K562 (cell line): ENCODE results near the gene WWOX. TPM values are rescaled to one million over a fixed set of nuclear protein-coding genes. Genes with fewer than 3 reads are reported as not detected.

ENCODE experiments used
- ATAC-seq: fragments of 200-7000 bp; cut with Tn5 transposase; 3 replicates; pipeline ENCODE4 v1.9.1; 2020; ENCODE audit warnings: moderate library complexity
- BruUV-seq: library from RNA; stranded (reverse); fragments of 400-500 nt; replicated peaks from 2 replicates; lab custom pipeline; 2021; lab: Mats Ljungman, UMichigan
- CTCF ChIA-PET: fragments of 300-600 bp; formaldehyde crosslinking; extraction: SDS; loops from one replicate; lab custom pipeline; 2021; ENCODE audit warnings: low intra/inter-chr PET ratio; lab: Yijun Ruan, JAX
- POLR2A ChIA-PET: fragments of 300-600, 350-650 bp; sonication (Branson Sonifier 250); formaldehyde crosslinking; extraction: SDS; loops from one replicate; lab custom pipeline; 2021; ENCODE audit warnings: antibody characterized with exemption, inconsistent platforms; lab: Yijun Ruan, JAX
- DNase-seq, 4 experiments: peaks; one replicate each; pipeline versions ENCODE4 v3.0.0 to v3.0.0-alpha.2; 2011 to 2018; ENCODE audit warnings: low spot score in 3 of 4, mixed read lengths in 3 of 4; ENCODE audit errors: extremely low read depth in 1 of 4
- FAIRE-seq: peaks from 2 replicates; lab custom pipeline; 2011; peaks lifted over from hg19 to GRCh38; lab: Jason Lieb, UNC
- H2AFZ ChIP-seq: 2 replicates; pipeline ENCODE4 v1.6.0; 2011; ENCODE audit warnings: low read depth, low read length, control low read depth, inconsistent platforms
- H3K27ac ChIP-seq: fragments of 200-600 bp; 3 replicates; pipeline ENCODE4 v1.8.0; 2011; ENCODE audit warnings: low read depth, mild to moderate bottlenecking, control low read depth, inconsistent platforms, low read length, moderate library complexity, mixed read lengths; ENCODE audit errors: extremely low read depth
- H3K27me3 ChIP-seq, 2 experiments: fragments of 300-600 bp in 1 of 2; 2 replicates in 1 of 2; 3 replicates in 1 of 2; pipeline versions ENCODE4 v1.6.0 to v1.8.0; 2011; ENCODE audit warnings: inconsistent platforms in 2 of 2, low read length in 2 of 2, mild to moderate bottlenecking in 1 of 2, mixed read lengths in 1 of 2, moderate library complexity in 1 of 2; ENCODE audit not compliant: control insufficient read depth in 2 of 2, insufficient read depth in 2 of 2
- H3K36me3 ChIP-seq: fragments of 300-600 bp; 3 replicates; pipeline ENCODE4 v1.8.0; 2011; ENCODE audit warnings: mild to moderate bottlenecking, low read length, inconsistent platforms; ENCODE audit not compliant: control insufficient read depth, insufficient read depth
- H3K4me1 ChIP-seq, 2 experiments: fragments of 200-600 bp in 1 of 2; replicated peaks in 1 of 2; 2 replicates in 1 of 2; 3 replicates in 1 of 2; pipeline versions ENCODE4 v1.5.1 to v1.8.0; 2011; ENCODE audit warnings: inconsistent platforms in 2 of 2, low read length in 2 of 2, mild to moderate bottlenecking in 1 of 2, mixed read lengths in 1 of 2, moderate library complexity in 1 of 2; ENCODE audit not compliant: control insufficient read depth in 2 of 2, insufficient read depth in 2 of 2
- H3K4me2 ChIP-seq: 2 replicates; pipeline ENCODE4 v1.6.1; 2011; ENCODE audit warnings: low read length, control low read depth, inconsistent platforms, mixed read lengths; ENCODE audit not compliant: insufficient read depth
- H3K4me3 ChIP-seq: fragments of 200-600 bp; sonication (generic), shearing (Covaris generic); 2 replicates; pipeline ENCODE4 v1.5.1; 2016; ENCODE audit warnings: control low read depth, inconsistent platforms
- H3K79me2 ChIP-seq: fragments of 200-600 bp; 3 replicates; pipeline ENCODE4 v1.8.0; 2011; ENCODE audit warnings: low read length, inconsistent platforms; ENCODE audit not compliant: control insufficient read depth, insufficient read depth
- H3K9ac ChIP-seq, 2 experiments: 2 replicates each; pipeline versions ENCODE4 v1.6.0 to v1.6.1; 2011; ENCODE audit warnings: low read depth in 2 of 2, low read length in 2 of 2, control low read depth in 1 of 2, inconsistent platforms in 1 of 2, mild to moderate bottlenecking in 1 of 2, mixed read lengths in 1 of 2; ENCODE audit not compliant: insufficient read depth in 1 of 2
- H3K9me1 ChIP-seq: one replicate; pipeline ENCODE4 v1.6.0; 2011; ENCODE audit warnings: inconsistent platforms, mild to moderate bottlenecking, low read length, moderate library complexity; ENCODE audit not compliant: control insufficient read depth, insufficient read depth
- H3K9me3 ChIP-seq: replicated peaks from 2 replicates; pipeline ENCODE4 v1.5.1; 2011; ENCODE audit warnings: low read depth, low read length, inconsistent platforms; ENCODE audit not compliant: control insufficient read depth, insufficient read depth
- H4K20me1 ChIP-seq: replicated peaks from 2 replicates; pipeline ENCODE4 v1.6.1; 2011; ENCODE audit warnings: low read length, inconsistent platforms, mixed read lengths; ENCODE audit not compliant: control insufficient read depth, insufficient read depth
- ARNT ChIP-seq, 2 experiments: fragments of 450-650 bp; IDR thresholded peaks; 2 replicates each; pipeline ENCODE4 v1.6.1; 2016; ENCODE audit warnings: mild to moderate bottlenecking in 1 of 2
- BHLHE40 ChIP-seq: IDR thresholded peaks from 2 replicates; pipeline ENCODE4 v1.6.1; 2011; ENCODE audit warnings: low read length, improper control_type of control experiment
- CHD2 ChIP-seq: IDR thresholded peaks from 2 replicates; pipeline ENCODE4 v1.6.1; 2011; ENCODE audit warnings: low read depth, low read length
- HIVEP1 ChIP-seq: fragments of 250-450 bp; sonication (Bioruptor Pico); IDR thresholded peaks from 2 replicates; pipeline ENCODE4 v1.4.0; 2020; ENCODE audit warnings: mild to moderate bottlenecking
- HMG20B ChIP-seq: fragments of 250-450 bp; sonication (Bioruptor Pico); IDR thresholded peaks from 2 replicates; pipeline ENCODE4 v1.5.0; 2021; ENCODE audit warnings: mild to moderate bottlenecking
- IRF9 ChIP-seq: fragments of 450-650 bp; IDR thresholded peaks from 2 replicates; pipeline ENCODE4 v1.6.1; 2016; ENCODE audit warnings: missing biosample characterization, missing genetic modification characterization
- NCOA1 ChIP-seq: fragments of 450-650 bp; IDR thresholded peaks from 2 replicates; pipeline ENCODE4 v1.6.1; 2016; ENCODE audit warnings: low read depth
- PCBP1 ChIP-seq: fragments of 200-400 bp; formaldehyde crosslinking; IDR thresholded peaks from 2 replicates; pipeline ENCODE4 v1.6.1; 2018; ENCODE audit warnings: mild to moderate bottlenecking, low read depth, low read length; ENCODE audit not compliant: poor library complexity, severe bottlenecking
- RBM15 ChIP-seq: fragments of 200-400 bp; formaldehyde crosslinking; IDR thresholded peaks from 2 replicates; pipeline ENCODE4 v1.6.1; 2018; ENCODE audit warnings: mild to moderate bottlenecking, low read length, moderate library complexity; ENCODE audit not compliant: insufficient read depth
- TARDBP ChIP-seq: fragments of 450-650 bp; IDR thresholded peaks from 2 replicates; pipeline ENCODE4 v1.6.1; 2016
- TSHZ1 ChIP-seq: fragments of 250-450 bp; sonication (Bioruptor Pico); IDR thresholded peaks from 2 replicates; pipeline ENCODE4 v1.4.0; 2020; ENCODE audit warnings: mild to moderate bottlenecking, moderate library complexity
- ZNF316 ChIP-seq: fragments of 450-650 bp; IDR thresholded peaks from 2 replicates; pipeline ENCODE4 v1.6.1; 2016
- ZNF586 ChIP-seq: fragments of 450-650 bp; formaldehyde crosslinking; conservative IDR thresholded peaks from 2 replicates; pipeline ENCODE4 v1.4.0; 2020; ENCODE audit warnings: mild to moderate bottlenecking, moderate library complexity
- WGBS: fragments of 100-300 bp; shearing (Covaris generic); methylation state at CpG from one replicate; pipeline ENCODE4 v1.1.6; 2016; ENCODE audit warnings: low coverage, mixed read lengths; ENCODE audit not compliant: insufficient coverage; ENCODE audit errors: missing lambda C conversion rate; 5-methylcytosine and 5-hydroxymethylcytosine counted together
- in situ Hi-C: fragments of 300-500 bp; cut with MboI; formaldehyde crosslinking; loops from 4 replicates; pipeline ENCODE4 v1.15.0; 2018; ENCODE audit warnings: inconsistent platforms, mixed read lengths
- intact Hi-C: fragments of 100-400 bp; cut with micrococcal nuclease; formaldehyde crosslinking; loops from 2 replicates; pipeline ENCODE4 v1.14.2; 2022
- polyA plus RNA-seq, 8 experiments: library from polyadenylated mRNA; depleted of rRNA in 4 of 8; stranded (reverse) in 5 of 8; unstranded in 3 of 8; fragments of >200 nt; fragmentation: Nextera tagmentation in 2 of 8; fragmentation: Illumina TruSeq in 1 of 8; extraction: Ambion mirVana in 2 of 8; extraction: Trizol in 1 of 8; gene quantifications; 2 replicates each; pipeline versions ENCODE4 v1.2.1 to v1.2.3, GENCODE V29; 2011 to 2014; ENCODE audit warnings: inconsistent platforms in 1 of 8, missing spikeins in 1 of 8
- total RNA-seq, 7 experiments: library from RNA; depleted of rRNA in 6 of 7; stranded (reverse); fragments of >200 nt in 6 of 7; fragmentation: Illumina TruSeq in 2 of 7; extraction: Trizol in 2 of 7; gene quantifications; 2 replicates each; pipeline versions ENCODE4 v1.2.1 to v1.2.3, GENCODE V29; 2011 to 2021; ENCODE audit warnings: low replicate concordance in 1 of 7
- TF ChIP-seq, protein P1 (sequence below): sonication (generic); formaldehyde crosslinking; IDR thresholded peaks from 2 replicates; pipeline ENCODE4 v1.8.1; 2023; ENCODE audit warnings: mild to moderate bottlenecking, missing genetic modification reagents

WWOX gene
- total and polyA plus RNA-seq, 9 of the 15 experiments (the other 6 are each of a cell fraction or from before 2014, with no cell fraction given): 1.6 to 22.7 (median 8.1) TPM

DNA sequence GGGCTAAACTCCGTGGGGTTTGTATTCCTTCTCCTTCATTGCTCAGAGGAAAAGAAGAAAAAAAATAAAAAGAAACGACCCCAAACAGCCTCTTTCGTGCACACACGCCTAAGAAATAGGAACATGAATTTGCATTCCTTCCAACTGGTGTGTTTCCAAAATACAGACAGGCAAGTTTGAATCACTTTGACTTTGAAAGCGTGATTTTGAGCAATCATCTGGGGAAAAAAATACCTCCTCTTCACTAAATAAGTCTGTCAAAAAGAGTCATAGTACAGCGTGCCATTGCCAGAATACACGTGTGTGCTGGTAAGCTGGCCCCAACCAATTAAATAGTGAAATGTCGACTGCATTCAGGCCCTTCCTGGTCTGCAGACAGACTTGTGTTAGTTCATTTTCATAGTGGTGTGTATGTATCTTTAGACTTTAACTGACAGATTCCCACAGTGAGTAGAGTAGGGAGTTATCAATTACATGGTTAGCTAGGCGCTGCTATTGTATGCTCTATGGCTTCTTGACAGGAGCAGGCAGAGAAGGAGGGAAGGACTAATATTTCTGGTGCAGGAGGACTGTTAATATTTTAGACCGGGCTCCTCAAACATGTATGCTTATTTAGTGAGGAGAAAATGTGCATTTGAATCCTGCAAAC, 882.8 kb downstream of the WWOX start:
- H3K27me3 ChIP-seq: peaks cover 10 to 22% of the 10 kb centered on the region in 2 experiments
- no peak overlapping the region for H2AFZ ChIP-seq
- H3K4me2 ChIP-seq: no peak overlapping the region
- no peaks in the 10 kb centered on the region for H3K36me3 ChIP-seq
- under 1% methylated on average over 10 of the region's 10 CpGs for WGBS
- intact Hi-C loops (no loop called here), in situ Hi-C loops (no loop called here)
- no TSS peak for BruUV-seq
- FAIRE-seq (no peak), ATAC-seq (no peak), DNase-seq (no peak)
- H3K4me1 ChIP-seq: no peaks in the 10 kb centered on the region
- no peak overlapping the region for H3K4me3 ChIP-seq
- ChIA-PET POLR2A (no interaction called here), CTCF (no interaction called here)
- no peaks in the 10 kb centered on the region for H3K9me1 ChIP-seq
- H3K9me3 ChIP-seq: no peaks in the 10 kb centered on the region
- H3K79me2 ChIP-seq: no peaks in the 10 kb centered on the region
- no peak overlapping the region for H3K27ac ChIP-seq
- TF ChIP-seq CHD2: no peak
- TF ChIP-seq ZNF586: no peak
- no peak for TF ChIP-seq ARNT (IDR thresholded peaks at IDR 0.05)
- TF ChIP-seq ZNF316: no peak
- no peak for TF ChIP-seq TSHZ1 (CRISPR knock-in tag)
- TF ChIP-seq HMG20B: no peak
- TF ChIP-seq NCOA1: no peak
- no peak for TF ChIP-seq HIVEP1 (CRISPR knock-in tag)
- TF ChIP-seq, protein P1, sequence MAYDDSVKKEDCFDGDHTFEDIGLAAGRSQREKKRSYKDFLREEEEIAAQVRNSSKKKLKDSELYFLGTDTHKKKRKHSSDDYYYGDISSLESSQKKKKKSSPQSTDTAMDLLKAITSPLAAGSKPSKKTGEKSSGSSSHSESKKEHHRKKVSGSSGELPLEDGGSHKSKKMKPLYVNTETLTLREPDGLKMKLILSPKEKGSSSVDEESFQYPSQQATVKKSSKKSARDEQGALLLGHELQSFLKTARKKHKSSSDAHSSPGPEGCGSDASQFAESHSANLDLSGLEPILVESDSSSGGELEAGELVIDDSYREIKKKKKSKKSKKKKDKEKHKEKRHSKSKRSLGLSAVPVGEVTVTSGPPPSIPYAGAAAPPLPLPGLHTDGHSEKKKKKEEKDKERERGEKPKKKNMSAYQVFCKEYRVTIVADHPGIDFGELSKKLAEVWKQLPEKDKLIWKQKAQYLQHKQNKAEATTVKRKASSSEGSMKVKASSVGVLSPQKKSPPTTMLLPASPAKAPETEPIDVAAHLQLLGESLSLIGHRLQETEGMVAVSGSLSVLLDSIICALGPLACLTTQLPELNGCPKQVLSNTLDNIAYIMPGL (CRISPR knock-in tag): no peak
- no peak for TF ChIP-seq IRF9 (tag)
- no peak for TF ChIP-seq TARDBP
- no peak for TF ChIP-seq PCBP1
- no peak for TF ChIP-seq RBM15
- TF ChIP-seq BHLHE40: no peak
- no peak overlapping the region for H3K9ac ChIP-seq
- H4K20me1 ChIP-seq: no peaks in the 10 kb centered on the region
